ENCODE data around the gene TSHZ2. TPM values are rescaled to one million over a fixed set of nuclear protein-coding genes. Genes with fewer than 3 reads are reported as not detected.

The TSHZ2 gene
- total and polyA plus RNA-seq, 12 donors = 1.5 to 6.2 (median 4.5) TPM

DNA sequence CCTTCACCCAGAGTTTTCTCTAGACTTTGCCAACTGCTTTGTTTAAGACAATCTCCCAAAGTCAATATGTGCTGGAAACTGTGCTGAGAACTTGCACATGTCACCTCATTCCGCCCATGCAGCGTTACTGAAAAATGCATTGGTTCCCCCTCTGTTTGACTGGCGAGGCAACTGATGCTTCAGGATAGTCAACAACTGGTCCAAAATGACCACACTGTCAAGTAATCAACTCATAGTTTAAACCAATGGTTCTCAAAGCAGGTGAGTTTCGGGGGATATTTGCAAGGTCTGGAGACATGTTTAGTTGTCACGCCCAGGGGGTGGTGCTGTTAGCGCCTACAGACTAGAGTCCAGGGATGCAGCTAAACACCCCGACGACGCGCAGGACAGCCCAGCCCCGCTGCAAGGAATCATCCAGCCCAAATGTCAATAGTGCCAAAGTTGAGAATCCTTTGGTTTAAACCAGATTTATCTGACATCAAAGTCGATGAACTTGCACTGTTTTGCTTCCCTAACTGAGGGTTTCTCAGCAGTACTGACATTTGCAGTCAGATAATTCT, 451.5 kb downstream of the TSHZ2 start:
- 95 to 96% methylated on average over 12 of the region's 12 CpGs for WGBS, 2 donors
- H3K4me3 ChIP-seq = no peak overlapping the region
- TF ChIP-seq, protein P1, sequence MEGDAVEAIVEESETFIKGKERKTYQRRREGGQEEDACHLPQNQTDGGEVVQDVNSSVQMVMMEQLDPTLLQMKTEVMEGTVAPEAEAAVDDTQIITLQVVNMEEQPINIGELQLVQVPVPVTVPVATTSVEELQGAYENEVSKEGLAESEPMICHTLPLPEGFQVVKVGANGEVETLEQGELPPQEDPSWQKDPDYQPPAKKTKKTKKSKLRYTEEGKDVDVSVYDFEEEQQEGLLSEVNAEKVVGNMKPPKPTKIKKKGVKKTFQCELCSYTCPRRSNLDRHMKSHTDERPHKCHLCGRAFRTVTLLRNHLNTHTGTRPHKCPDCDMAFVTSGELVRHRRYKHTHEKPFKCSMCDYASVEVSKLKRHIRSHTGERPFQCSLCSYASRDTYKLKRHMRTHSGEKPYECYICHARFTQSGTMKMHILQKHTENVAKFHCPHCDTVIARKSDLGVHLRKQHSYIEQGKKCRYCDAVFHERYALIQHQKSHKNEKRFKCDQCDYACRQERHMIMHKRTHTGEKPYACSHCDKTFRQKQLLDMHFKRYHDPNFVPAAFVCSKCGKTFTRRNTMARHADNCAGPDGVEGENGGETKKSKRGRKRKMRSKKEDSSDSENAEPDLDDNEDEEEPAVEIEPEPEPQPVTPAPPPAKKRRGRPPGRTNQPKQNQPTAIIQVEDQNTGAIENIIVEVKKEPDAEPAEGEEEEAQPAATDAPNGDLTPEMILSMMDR (IDR thresholded peaks at IDR 0.05) = no peak

DNA sequence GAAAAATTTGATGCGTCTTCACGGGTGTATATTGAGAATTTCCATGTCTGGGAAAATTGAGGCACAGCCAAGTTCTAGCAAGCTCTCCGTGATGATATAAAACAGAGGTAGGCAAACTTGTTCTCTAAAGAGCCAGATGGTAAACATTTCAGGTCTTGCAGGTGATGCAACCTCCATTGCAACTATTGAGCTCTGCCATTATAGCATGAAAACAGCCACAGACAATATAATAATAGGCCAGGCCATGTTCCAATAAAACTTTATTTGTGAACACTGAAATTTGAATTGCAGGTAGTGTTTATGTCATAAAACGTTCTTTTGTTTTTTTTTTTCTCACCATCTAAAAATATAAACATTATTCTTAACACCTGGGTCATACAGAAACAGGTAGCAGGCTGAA, 453.3 kb downstream of the TSHZ2 start:
- TF ChIP-seq, protein P1 (IDR thresholded peaks at IDR 0.05) = no peak
- intact Hi-C loops (cut with DNase I) = no loop called here
- Histone ChIP-seq H3K4me1 (peaks cover 0 to 7% (median 0%) of the 10 kb centered on the region in 9 donors), H3K4me3 (no peak overlapping the region), H3K27me3 (no peaks in the 10 kb centered on the region), H3K27ac (peak overlapping the region in 1 of 10 donors; percentile 60), H3K36me3 (no peaks in the 10 kb centered on the region), H3K9me3 (no peaks in the 10 kb centered on the region)
- ATAC-seq (no peak), DNase-seq (no peak)
- 94 to 95% methylated on average over 4 of the region's 4 CpGs for WGBS, 2 donors

More for the DNA sequence above, 451.5 kb downstream of the TSHZ2 start:
- H3K4me1 ChIP-seq = peaks cover 0 to 7% (median 0%) of the 10 kb centered on the region in 9 donors
- no peak overlapping the region for H3K27ac ChIP-seq
- intact Hi-C loops (cut with DNase I) = no loop called here
- H3K9me3 ChIP-seq = no peaks in the 10 kb centered on the region
- ATAC-seq = no peak
- DNase-seq = no peak
- no peaks in the 10 kb centered on the region for H3K27me3 ChIP-seq
- H3K36me3 ChIP-seq = no peaks in the 10 kb centered on the region

GRCh38 chr20:53425941-53426340, 453.8 kb downstream of the TSHZ2 start:
- WGBS, 2 donors = 64 to 80% methylated on average over 3 of the region's 3 CpGs
- H3K4me1 ChIP-seq = peaks cover 0 to 7% (median 0%) of the 10 kb centered on the region in 9 donors
- DNase-seq (no peak), ATAC-seq (no peak)
- H3K27me3 ChIP-seq = no peaks in the 10 kb centered on the region
- intact Hi-C loops (cut with DNase I) = no loop called here
- H3K36me3 ChIP-seq = no peaks in the 10 kb centered on the region
- peak overlapping the region in 1 of 10 donors; percentile 60 for H3K27ac ChIP-seq
- TF ChIP-seq, protein P1 (IDR thresholded peaks at IDR 0.05) = no peak
- no peaks in the 10 kb centered on the region for H3K9me3 ChIP-seq
- H3K4me3 ChIP-seq = no peak overlapping the region

DNA sequence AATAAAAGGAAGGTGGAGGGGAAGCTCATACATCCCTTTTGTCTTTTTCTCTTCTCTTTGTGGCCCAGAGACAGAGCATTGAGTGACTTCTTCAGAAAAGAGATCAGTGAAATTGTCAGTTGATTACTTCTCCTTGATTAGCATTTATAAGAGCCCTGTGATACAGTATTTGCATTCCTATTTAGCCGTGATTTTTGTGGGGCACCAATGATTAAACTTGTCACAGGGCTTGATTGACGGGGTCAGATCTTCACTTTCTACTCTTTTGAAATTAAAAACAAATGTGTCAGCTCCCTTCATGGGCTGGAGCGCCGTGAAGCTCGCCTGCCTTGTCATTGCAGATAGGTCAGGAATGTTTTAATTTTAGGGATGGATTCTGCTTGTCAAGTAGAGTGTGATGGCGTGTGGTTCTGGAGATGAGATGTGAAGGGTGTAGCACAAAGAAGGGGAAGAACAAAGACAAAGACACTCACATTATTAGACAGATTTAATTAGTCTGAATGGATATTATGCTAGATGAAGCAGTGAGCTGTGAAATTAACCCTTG, 454.7 kb downstream of the TSHZ2 start:
- no peak for ATAC-seq
- H3K4me3 ChIP-seq = no peak overlapping the region
- 89 to 90% methylated on average over 6 of the region's 6 CpGs for WGBS, 2 donors
- no peaks in the 10 kb centered on the region for H3K36me3 ChIP-seq
- intact Hi-C loops (cut with DNase I) = no loop called here
- no peaks in the 10 kb centered on the region for H3K27me3 ChIP-seq
- no peaks in the 10 kb centered on the region for H3K9me3 ChIP-seq
- TF ChIP-seq, protein P1 (IDR thresholded peaks at IDR 0.05) = no peak
- no peak for DNase-seq
- H3K27ac ChIP-seq = no peak overlapping the region
- H3K4me1 ChIP-seq = peaks cover 0 to 7% (median 0%) of the 10 kb centered on the region in 9 donors

Measured in heart right ventricle (tissue), 16 donors.